Activated naive CD4-positive, alpha-beta T cell (primary cell): Measurements from ENCODE around the gene KRT222.

Source experiments
- DNase-seq, 4 experiments: peaks; one replicate each; lab custom pipeline; 2025; lab: John Stamatoyannopoulos, UW

Gene KRT222

GRCh38 chr17:40664582-40665333 lies at the start of gene KRT222:
Gene KRT222 (minus strand): TSS chr17:40665177. CDS start chr17:40665099, 78 bp downstream.
- DNase-seq, result no peak

DNA sequence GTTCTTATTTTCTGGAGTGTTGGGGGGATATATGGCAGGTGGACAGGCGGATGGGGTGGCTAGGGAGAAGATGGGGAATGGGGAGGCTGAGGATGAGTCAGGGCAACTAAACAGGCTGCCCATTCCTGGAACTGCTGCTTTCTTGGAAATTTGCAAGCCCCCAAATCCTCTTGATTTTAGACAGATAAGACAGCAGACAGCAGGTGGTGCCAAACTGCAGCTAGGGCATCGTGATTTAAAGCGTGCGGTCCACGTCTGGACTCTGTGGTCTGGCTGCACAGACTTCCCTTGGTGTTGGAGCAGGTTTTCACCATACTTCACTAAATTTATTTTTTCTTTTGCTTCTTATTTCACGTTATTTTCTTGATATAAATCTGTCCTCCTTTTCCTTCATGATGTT lies 49.5 kb upstream of the KRT222 start:
- no peak for DNase-seq

GRCh38 chr17:40707745-40708144 lies 42.8 kb upstream of the KRT222 start:
- DNase-seq, result no peak

DNA sequence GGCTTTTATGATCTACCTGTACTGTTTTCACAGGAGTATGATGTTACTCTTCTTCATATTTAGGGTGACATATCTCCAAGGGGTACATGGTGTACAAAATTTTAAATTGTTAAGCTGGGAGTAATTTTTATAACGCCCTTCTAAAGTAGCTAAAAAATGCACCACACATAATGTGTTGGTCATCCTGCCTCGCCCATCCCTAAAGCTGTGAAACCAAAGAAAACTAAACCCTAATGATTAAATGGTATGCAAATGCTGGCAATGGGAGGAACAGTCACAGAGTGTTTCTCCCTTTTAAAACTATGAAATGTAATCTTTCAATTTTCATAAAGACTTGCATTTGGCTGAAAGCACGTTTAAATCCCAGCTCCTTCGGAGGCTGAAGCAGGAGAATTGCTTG lies 40.6 kb upstream of the KRT222 start:
- DNase-seq, result no peak

GRCh38 chr17:40703652-40704051 lies 38.7 kb upstream of the KRT222 start, which contains the start of gene KRT24:
Gene KRT24 (minus strand): TSS chr17:40703752. CDS start chr17:40703693, 59 bp downstream.
- no peak for DNase-seq

DNA sequence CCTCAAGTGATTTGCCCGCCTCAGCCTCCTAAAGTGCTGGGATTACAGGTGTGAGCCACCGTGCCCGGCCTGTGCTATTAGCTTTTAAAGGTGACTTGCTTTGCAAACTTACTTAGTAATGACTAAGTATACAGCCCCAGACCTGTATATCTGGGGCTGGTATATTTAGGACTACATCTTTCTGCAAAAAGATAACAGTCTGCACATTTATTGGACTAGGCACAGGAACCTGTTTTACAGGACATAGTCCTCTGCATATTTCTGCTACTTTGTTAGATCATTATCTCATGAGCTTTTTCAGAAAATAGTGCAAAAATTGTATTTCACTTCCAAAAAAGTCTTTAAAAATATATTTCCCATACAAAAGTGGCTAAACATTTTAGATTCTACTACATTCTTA lies 37.3 kb upstream of the KRT222 start:
- DNase-seq, result no peak

- no peak for DNase-seq
Observed at GRCh38 chr17:40699853-40700252, 34.9 kb upstream of the KRT222 start.

DNA sequence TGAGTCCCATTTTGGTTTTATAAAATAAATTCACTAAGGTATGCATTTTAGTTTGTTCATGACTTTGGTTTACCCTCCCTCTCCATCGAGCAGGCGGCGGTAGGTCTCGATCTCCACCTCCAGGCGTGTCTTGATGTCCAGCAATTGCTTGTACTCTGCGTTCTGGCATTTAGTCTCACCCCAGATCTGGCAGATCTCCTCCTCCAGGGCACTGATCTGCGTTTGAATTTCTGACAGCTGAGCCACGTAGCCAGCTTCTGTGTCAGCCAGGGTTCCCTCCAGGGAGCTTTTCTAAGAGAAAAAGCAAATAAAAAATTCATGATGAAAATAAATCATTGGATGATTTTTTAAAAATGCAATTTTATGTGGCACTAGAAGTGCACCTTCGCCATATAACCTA lies 34.4 kb upstream of the KRT222 start:
- no peak for DNase-seq

DNA sequence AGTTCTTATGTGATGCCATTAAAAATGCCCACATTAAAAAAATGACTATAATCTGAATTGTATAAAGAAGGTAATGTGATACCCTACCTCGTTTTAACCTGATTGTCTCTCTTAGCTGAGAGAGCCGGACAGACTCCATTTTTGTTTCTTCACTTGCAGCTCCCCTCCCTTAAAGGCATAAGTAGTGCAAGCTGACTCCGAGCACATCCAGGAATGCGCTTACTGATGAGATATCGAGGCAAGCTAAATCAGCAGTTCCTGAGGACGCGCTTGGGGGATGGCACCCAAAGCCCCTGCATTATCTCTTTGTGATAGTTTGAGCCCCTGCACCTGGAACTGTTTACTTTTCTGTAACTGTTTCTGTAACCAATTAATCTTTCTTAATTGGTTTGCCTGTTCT lies 32.3 kb upstream of the KRT222 start:
- no peak for DNase-seq

- no peak for DNase-seq
Observed at GRCh38 chr17:40696651-40697072, 31.7 kb upstream of the KRT222 start.

GRCh38 chr17:40695874-40696472 lies 31.0 kb upstream of the KRT222 start:
- DNase-seq, result no peak

- no peak for DNase-seq
Observed at GRCh38 chr17:40694584-40694983, 29.6 kb upstream of the KRT222 start.

GRCh38 chr17:40687106-40687505 lies 22.1 kb upstream of the KRT222 start:
- DNase-seq, result no peak

- DNase-seq, result no peak
Observed at GRCh38 chr17:40686192-40686591, 21.2 kb upstream of the KRT222 start.

DNA sequence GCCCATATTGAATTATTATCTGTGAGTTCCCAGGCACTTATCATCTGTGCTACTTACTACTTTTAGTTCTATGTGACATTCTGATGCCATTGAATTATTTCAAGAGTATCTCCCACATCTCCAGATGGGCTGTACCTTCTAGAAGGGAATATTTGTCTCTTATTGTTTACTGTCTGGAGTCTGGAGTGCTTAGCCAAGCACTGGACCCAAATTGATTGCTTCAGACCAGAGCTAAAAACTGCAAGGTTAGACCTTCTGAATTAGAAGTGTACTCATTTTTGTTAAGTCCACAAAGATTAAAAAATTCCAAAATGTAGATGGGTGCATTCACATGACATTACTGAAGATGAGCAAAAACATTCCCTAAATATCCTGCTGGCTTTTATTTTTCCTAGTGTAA lies 16.0 kb upstream of the KRT222 start:
- DNase-seq, result no peak

DNA sequence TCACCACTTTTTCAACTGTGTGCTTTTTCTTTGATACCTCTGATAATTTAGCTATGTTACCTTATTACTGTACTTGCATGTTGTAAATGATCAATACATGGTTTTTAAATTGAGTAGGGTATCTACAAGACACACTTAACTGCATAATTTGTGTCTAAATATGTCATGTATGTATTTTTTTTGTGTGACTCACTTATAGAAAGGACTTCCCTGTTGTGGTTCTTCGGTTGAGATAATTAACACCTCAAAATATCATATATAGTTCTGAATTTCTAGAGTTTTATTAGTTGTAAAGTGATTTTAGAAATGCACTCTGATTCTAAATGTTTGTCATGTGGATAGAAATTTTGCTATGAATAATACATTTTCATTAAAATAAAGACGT lies 14.5 kb upstream of the KRT222 start:
- no peak for DNase-seq

- no peak for DNase-seq
Observed at GRCh38 chr17:40678902-40679522, 14.0 kb upstream of the KRT222 start.

- DNase-seq, result no peak
Observed at GRCh38 chr17:40675905-40676304, 10.9 kb upstream of the KRT222 start.

- DNase-seq, result no peak
Observed at GRCh38 chr17:40672654-40673053, 7.7 kb upstream of the KRT222 start.

DNA sequence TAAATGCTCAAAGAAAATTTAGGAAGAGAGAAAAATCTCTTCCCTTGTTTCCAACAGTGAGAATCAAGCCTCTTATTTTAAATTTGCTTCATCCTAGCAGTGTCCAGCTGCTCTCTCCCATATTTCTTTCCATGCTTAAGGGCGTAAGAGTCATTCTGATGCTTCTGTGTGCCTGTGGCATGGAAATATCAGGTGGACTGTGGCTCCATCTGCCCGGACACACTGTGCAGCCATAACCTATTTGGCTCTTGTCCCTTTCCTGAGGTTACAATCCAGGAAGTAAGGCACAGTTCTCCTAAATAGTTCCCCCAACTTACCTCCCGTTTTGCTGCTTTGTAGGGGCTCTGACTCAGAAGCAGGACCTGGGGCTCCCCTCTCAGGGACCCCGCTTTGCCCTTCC lies 6.3 kb upstream of the KRT222 start:
- DNase-seq, result no peak

GRCh38 chr17:40666331-40666730 lies 1.4 kb upstream of the KRT222 start:
- DNase-seq, result no peak

DNA sequence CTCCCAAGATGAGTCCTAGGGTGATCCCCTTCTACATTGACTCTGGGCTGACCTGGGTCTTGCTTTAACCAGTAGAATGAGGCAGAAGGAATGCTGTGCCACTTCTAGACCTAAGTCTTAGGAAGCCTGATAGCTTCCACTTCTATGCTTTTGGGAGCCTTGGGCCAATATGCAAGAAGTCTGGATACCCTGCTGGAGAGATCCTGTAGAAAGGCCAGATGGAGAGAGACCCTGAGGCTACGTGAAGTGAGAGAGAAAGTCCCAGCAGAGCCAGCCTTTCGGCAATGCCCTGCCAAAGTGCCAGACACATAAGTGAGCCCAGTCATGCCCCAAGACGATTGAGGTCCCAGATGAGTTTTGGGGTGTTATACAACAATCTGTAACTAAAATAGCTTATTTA lies 1.7 kb downstream of the KRT222 start:
- no peak for DNase-seq

GRCh38 chr17:40659911-40660310 lies 5.1 kb downstream of the KRT222 start:
- DNase-seq, result peak in 1 of 4 experiments; percentile 8
